GM12865 (cell line): ENCODE data around the gene COL27A1.

Experiments
- DNase-seq: peaks from one replicate; pipeline ENCODE4 v3.0.0; 2010; ENCODE audit warnings: low read depth
- H3K4me3 ChIP-seq: 2 replicates; pipeline ENCODE4 v1.5.1; 2011; ENCODE audit warnings: mild to moderate bottlenecking, low read depth, low read length, control low read depth
- TF ChIP-seq, protein P1 (sequence below): IDR thresholded peaks from 2 replicates; pipeline ENCODE4 v1.5.1; 2011; ENCODE audit warnings: low read length, control low read depth, low read depth, inconsistent platforms; ENCODE audit not compliant: insufficient read depth; ENCODE audit errors: missing control alignments

COL27A1 gene

DNA sequence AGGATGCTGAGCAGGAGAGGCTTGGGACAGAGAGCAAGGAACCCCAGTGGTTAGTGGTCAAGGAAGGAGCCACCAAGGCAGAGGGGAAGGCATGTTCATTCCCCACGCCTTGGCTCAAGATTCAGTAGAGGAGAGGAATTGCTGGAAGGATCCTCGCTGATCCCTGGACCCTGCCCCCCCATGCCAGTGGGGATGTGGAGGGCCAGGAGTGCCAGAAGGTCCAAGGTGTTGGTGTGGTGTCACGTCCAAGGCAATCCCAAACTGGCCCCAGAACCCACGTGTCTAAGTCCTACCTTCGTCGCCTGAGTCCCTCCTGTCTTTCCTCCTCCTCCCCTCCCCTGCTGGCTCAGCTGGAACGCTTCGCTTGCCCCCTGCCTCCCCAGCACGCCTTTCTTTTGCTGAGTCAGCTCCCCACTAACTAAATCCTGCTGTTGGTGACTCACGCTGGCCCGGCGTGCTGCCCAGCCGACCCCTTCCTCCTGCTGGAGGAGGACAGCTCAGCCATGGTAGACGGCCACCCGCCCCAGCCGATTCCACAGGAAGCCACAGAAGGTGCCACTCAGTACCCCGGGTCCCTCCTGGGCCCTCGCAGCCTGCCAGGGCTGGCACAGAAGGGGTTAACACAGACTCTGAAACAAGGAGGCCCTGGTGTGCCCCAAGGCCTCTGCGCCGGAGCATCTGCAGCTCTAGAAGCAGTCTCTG lies 130.0 kb downstream of the COL27A1 start:
- H3K4me3 ChIP-seq = no peak overlapping the region
- TF ChIP-seq, protein P1, sequence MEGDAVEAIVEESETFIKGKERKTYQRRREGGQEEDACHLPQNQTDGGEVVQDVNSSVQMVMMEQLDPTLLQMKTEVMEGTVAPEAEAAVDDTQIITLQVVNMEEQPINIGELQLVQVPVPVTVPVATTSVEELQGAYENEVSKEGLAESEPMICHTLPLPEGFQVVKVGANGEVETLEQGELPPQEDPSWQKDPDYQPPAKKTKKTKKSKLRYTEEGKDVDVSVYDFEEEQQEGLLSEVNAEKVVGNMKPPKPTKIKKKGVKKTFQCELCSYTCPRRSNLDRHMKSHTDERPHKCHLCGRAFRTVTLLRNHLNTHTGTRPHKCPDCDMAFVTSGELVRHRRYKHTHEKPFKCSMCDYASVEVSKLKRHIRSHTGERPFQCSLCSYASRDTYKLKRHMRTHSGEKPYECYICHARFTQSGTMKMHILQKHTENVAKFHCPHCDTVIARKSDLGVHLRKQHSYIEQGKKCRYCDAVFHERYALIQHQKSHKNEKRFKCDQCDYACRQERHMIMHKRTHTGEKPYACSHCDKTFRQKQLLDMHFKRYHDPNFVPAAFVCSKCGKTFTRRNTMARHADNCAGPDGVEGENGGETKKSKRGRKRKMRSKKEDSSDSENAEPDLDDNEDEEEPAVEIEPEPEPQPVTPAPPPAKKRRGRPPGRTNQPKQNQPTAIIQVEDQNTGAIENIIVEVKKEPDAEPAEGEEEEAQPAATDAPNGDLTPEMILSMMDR = no peak
- no peak for DNase-seq

- TF ChIP-seq, protein P1 = no peak
- DNase-seq = no peak
- H3K4me3 ChIP-seq = no peak overlapping the region
Measured at GRCh38 chr9:114286146-114286679, 130.9 kb downstream of the COL27A1 start.

GRCh38 chr9:114287001-114287762 lies 131.8 kb downstream of the COL27A1 start:
- H3K4me3 ChIP-seq = no peak overlapping the region
- DNase-seq = no peak
- TF ChIP-seq, protein P1 = no peak

DNA sequence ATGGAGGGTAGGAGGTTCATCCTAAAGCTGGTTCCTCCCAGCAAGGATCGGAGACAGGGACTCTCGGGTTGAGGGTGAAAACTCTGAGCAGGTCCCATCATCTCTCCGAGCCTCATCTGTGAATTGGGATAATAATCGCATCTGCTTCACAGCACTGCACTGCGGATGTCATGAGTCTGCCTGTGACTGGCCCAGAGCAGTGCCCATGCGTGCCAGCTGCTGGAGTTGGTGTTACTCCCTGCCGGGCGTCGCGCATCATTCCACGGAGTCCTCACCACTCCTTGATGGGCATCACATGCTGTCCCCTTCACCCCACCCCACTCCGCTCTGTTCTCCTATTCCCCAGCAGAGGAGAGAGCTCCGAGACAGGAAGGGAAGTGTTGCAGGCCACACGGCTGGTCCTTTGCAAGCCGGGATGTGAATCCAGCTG lies 132.4 kb downstream of the COL27A1 start:
- TF ChIP-seq, protein P1 = no peak
- no peak overlapping the region for H3K4me3 ChIP-seq
- no peak for DNase-seq

DNA sequence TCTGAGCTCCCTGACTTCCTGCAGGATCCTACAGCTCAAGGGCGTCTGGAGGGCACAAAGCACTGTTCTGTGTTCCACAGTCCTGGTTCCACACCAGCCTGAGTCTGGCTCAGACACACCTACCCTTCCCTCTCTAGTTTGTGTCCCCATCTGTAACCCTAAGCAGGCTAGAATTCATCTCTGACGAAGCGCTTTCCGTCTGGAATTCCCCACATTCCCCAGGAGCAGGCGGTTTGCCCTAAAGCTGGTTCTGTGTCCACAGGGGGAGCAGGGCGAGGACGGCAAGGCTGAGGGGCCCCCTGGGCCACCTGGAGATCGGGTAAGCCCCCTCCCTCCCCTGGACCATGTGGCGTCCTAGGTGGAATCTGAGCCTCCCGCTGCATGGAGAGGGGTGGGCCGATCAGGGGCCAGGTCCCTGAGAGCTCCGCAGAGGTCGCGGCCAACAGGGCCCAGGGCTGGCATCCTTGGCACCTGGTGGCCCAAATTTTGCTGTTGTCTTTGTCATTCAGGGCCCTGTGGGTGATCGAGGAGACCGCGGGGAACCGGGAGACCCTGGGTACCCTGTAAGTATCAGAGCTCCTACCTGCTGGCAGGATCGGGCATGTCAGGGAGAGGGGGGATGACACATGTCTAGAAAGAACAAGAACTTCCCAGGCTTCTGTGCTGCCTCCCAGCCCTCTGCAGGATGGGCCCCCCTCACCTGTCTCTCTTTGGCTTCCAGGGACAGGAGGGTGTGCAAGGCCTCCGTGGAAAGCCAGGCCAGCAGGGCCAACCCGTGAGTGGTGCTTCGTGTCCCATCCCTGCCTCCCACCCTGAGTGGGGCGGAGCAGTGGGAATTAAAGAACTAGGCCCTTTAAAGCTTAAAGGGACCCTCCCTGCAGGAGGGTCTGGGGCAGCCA lies 133.1 kb downstream of the COL27A1 start:
- TF ChIP-seq, protein P1 = no peak
- no peak overlapping the region for H3K4me3 ChIP-seq
- no peak for DNase-seq

- TF ChIP-seq, protein P1 = no peak
- no peak overlapping the region for H3K4me3 ChIP-seq
- no peak for DNase-seq
Measured at GRCh38 chr9:114289106-114289505, 133.8 kb downstream of the COL27A1 start.
